IPS-11a (cell line): ENCODE measurements around the gene GRIN3A.
"Not testable (repeated sequence)": the region's sequence is repeated elsewhere in the genome, so short reads cannot be mapped to it uniquely, and the experiment has no call there.

Experiments used
- H3K4me3 ChIP-seq: one replicate; pipeline ENCODE4 v1.5.1; 2013; ENCODE audit warnings: low read depth, low read length, control low read depth

GRIN3A gene

DNA sequence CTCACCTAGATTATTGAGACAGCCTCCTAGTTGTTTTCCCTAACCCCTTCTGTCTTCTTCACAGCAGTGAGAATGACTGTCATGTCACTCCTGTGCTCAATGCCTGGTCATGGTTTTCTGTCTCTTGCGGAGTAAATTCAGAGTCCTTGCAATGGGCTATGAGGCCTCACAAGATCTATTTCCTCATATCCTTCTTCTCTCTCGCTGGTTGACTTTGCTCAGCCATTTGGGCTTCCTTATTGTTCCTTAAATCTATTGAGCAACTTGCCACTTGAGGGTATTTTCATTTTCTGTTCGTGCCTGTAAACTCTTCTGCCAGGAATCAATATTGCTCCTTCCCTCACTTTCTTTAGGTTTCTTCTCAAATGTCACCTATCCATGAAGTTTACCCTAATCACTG lies 152.7 kb downstream of the GRIN3A start:
- H3K4me3 ChIP-seq = no peak overlapping the region

GRCh38 chr9:101582553-101582952 lies 155.9 kb downstream of the GRIN3A start:
- H3K4me3 ChIP-seq = no peak overlapping the region

DNA sequence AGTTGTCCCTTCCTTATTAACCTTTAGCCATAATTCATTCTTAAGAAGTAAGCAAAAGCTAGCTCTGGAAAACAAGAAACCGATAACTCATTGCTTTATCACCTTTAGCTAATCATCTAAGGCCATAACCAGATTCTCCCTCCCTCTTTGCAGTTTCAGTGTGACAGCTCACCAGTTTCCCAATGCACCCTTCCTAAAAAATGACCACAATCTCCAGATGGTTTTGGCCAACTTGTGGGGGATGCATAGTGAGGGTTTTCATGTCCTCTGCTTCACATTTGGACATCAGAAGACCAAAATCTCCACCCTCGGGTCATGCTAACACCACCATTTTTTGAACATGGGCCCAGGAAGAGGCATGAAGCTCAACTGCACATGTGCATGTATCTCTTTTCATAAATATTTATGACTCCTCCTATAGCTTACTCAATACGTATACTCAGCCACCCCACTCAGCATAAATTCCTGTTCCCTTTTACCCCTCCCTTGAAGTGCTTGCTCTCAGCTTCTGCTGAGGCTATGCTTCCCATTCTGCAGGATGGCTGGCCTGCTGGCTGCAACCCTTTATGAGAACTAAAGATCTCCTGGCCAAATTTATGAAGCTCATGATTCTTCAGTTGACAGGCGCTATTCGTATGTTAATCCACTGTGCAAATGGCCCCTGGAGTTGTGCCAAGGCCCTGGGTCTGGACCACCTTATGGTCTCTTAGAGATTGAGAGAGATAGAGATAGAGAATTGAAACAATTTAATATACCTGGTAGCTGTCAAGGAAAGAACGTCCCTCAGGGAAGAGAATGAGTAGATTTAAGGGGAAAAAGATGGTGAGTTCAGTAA lies 158.5 kb downstream of the GRIN3A start:
- no peak overlapping the region for H3K4me3 ChIP-seq

GRCh38 chr9:101578378-101578777 lies 160.1 kb downstream of the GRIN3A start:
- no peak overlapping the region for H3K4me3 ChIP-seq

- H3K4me3 ChIP-seq = no peak overlapping the region
Observed at GRCh38 chr9:101574731-101575333, 163.6 kb downstream of the GRIN3A start.

DNA sequence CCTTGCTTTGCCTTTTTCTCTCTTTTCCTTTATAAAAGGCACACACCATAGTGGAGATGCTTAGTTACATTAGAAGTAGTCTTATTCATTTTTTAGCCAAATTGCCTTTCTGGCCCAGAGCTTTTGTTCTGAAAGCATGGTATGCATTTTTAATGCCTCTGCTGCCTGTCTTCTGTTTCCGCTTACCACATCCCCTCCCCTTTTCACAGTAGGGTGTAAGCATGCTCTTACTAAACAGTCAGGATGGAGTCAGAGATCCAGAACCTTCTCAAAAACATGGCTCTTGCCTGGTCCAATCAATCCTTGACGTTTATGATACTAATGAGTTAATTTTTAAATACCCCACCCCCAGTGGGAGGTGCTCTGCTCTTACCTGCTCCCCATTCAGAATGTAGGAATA lies 166.1 kb downstream of the GRIN3A start:
- H3K4me3 ChIP-seq = no peak overlapping the region

DNA sequence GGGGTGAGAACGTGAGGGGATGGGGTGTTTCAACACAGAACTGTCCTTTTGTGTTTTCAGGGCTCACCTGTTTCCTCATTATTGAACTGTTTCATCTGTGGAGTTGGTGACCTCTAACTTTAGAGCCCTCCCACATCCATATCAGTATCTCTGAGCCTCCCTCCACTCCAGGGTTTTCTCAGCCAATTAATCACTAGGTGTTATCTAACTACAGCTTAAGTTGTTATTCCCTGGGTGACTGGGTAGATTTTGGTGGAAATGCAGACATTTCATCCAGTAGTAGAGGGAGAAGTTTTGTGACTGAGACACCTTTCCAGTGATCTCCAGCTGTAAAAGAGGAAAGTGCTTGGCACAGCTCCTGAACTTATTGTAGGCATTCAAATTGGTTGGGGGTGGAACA lies 167.3 kb downstream of the GRIN3A start:
- no peak overlapping the region for H3K4me3 ChIP-seq

DNA sequence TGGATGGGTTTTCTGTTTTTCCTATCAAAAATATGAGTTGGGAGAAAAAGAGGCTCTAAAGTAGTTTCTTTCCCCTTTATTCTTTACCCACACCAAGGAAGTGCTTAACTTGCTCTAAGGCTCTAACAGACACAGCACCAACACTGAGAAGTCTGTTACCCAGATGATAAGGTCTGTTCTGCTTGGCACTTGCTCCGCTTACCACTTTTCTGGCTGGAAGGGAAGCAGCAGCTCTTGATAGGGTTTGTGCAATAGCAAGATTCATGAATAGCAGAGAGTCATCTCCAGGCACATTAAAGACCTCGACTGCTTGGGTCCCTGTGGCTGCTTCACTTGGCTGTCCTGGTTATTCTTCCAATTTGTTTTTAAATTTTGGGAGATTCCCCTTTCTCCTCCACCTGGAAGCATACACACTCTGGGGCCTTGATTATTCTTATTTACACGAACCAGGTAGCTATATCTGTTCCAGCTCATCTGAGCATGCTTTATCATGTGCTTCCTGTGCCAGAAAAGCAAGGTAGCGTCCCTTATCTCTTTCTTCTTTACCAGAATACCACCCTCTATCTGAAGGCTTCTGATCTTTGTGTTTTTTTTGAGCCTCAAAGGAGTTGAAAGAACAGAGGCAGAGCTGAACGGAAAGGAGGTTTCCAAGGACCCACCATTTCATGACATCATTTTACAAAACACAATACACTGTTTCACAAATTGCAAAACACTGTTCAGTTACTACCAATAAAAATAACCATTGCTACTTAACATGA lies 168.5 kb downstream of the GRIN3A start:
- H3K4me3 ChIP-seq = no peak overlapping the region

DNA sequence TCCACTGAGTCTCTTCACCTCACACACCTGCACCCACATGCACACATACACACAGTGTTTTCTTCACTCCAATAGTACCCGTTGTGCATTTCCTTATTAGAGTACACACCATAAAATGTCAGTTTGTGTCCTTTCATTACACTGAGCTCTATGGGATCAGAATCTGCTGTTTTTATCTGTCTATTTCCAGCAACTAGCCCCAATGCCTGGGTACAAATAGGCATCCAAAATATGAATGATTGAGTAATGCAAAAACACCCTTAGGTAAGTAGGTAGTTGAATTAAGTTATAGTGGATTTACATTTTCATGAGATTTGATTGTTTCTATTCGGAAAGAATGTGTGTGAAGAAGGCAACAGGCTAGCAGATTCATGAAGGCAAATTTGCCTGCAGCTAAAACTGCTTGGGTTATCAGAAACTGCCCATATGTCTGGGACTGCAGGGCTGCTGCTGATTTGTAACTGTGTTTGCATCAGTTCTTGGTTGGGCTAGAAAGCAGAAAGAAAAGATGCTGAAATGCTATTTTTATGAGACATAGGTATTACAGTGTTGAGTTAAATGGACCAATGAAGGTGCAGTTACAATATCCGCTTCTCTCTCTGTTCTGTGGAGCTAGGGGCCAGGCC lies 170.6 kb downstream of the GRIN3A start:
- no peak overlapping the region for H3K4me3 ChIP-seq

- H3K4me3 ChIP-seq = no peak overlapping the region
Observed at GRCh38 chr9:101566904-101567724, 171.3 kb downstream of the GRIN3A start.

DNA sequence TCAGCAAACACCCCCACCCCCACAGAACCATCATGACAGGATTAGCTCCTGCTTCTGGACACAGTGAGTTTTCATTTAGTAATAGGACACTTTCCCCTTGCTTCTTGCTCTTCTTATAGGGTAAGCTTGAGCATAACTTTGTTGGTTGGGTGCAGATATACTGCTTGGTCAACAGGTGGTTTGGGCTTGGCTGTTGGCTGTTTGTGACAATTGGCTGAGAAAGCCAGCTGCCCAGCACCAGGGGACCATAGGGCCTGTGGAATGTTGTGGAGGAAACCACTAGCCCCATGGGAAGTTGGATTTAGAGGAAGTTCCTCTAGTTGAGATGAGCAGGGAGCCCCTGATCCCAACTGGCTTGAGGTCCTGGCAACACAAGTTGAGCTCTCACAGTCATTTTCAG lies 174.2 kb downstream of the GRIN3A start:
- H3K4me3 ChIP-seq = no peak overlapping the region

DNA sequence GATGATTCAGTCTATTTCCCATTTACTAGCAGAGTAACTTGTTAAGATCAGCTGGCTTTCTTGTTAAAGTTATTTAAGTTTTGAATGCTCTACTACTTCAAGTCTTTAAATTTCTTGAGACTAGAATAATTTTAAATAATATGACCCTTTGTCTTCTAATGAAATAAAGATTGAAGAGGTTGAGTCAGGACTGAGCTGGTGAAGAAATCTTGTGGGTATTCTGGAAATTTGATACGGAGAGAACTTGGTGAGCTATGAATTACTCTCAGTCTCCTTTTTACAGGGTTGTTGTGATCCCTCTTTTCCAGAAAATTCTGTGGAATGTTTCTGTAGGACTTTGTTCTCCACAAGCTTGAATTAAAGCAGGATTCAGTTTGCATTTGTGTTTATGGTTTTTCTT lies 175.5 kb downstream of the GRIN3A start:
- H3K4me3 ChIP-seq = no peak overlapping the region

GRCh38 chr9:101561740-101562139 lies 176.7 kb downstream of the GRIN3A start:
- H3K4me3 ChIP-seq = no peak overlapping the region

- not testable (repeated sequence) for H3K4me3 ChIP-seq
Observed at GRCh38 chr9:101549472-101550098, 188.9 kb downstream of the GRIN3A start.

DNA sequence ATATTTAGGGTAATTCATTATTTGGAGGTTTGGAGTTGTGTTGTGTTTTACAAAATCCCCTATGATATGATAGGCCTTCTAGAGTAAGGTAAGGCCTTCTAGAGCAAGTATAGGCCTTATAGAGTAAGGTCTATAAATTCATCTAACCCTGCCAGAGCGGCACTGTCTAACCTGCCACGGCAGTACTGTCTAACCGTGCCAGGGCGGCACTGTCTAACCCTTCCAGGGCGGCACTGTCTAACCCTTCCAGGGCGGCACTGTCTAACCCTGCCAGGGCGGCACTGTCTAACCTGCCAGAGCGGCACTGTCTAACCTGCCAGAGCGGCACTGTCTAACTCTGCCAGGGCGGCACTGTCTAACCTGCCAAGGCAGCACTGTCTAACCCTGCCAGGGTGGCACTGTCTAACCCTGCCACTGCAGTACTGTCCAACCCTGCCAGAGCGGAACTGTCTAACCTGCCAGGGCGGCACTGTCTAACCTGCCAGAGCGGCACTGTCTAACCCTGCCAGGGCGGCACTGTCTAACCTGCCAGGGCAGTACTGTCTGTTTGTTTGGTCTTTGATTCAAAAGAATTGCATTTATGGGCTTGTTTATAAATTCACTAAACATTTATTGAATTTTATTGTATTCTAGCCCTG lies 195.2 kb downstream of the GRIN3A start:
- H3K4me3 ChIP-seq = no peak overlapping the region

- H3K4me3 ChIP-seq = no peak overlapping the region
Observed at GRCh38 chr9:101540069-101540468, 198.4 kb downstream of the GRIN3A start.

GRCh38 chr9:101536938-101537337 lies 201.5 kb downstream of the GRIN3A start:
- no peak overlapping the region for H3K4me3 ChIP-seq

GRCh38 chr9:101536351-101536750 lies 202.1 kb downstream of the GRIN3A start:
- H3K4me3 ChIP-seq = no peak overlapping the region

DNA sequence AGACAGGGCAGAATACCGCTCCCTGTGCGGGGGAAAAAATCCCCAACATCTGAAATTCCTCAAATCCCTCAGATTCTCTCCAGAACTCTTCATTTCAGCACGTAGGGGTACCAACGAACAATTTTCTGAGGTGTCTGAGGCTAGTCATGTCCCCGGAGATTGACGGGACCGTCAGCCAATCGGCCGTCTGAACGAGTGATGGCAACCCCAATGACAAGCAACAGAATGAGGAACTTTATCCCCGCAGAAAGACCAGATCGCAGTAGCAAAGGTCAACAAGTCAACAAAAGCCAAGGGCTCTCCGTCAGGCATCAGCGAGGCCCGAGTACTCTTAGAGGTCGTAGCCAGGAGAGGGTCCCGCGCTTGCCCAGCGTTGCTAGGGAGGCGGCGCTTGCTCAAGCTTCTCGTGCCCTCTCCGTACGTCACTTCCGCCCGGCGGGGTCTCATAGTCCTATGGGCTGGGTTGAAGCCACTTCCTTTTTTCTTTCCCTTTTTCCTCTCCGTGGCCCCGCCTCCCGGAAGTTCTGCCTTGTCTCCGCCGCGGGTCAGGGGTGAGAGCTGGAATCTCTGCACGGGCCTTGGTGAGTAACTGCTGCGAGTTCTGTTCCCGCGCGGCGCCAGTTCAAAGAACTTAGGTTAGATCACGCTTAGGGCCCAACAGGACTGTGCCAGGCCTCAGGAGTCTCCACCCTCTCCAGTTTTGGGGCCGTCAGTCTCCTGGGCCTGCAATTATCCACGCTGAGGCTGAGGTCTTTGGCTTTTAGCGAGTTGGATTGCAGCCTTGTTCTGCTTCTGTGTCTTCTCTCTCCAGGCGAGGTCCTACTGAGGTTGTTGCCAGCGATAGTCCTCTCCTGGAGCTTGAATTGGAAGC lies 204.9 kb downstream of the GRIN3A start, which contains the start of gene RNF20:
Gene RNF20, plus strand, starts transcription at position 520 of the 871 bp plus-strand sequence. CDS start 1,571 bp downstream, outside the sequence.
- H3K4me3 ChIP-seq = peak within 1 kb of the TSS; percentile 98
